Endothelial cell of umbilical vein (primary cell): Measurements from ENCODE around the gene TPCN1. TPM values are rescaled to one million over a fixed set of nuclear protein-coding genes. Genes with fewer than 3 reads are reported as not detected.

Experiments used
- BruUV-seq: library from RNA; stranded (reverse); fragments of 400-500 nt; replicated peaks from 2 replicates; lab custom pipeline; 2021; lab: Mats Ljungman, UMichigan
- CTCF ChIA-PET: fragments of 300-600, 350-600 bp; sonication (Branson Sonifier 250); formaldehyde crosslinking; loops from one replicate; lab custom pipeline; 2021; ENCODE audit warnings: antibody characterized with exemption, inconsistent platforms; lab: Charles Lee
- POLR2A ChIA-PET: fragments of 300-600, 350-600 bp; sonication (Branson Sonifier 250); formaldehyde crosslinking; loops from one replicate; lab custom pipeline; 2021; ENCODE audit warnings: antibody characterized with exemption, inconsistent platforms; lab: Charles Lee
- DNase-seq: peaks from one replicate; pipeline ENCODE4 v3.0.0-alpha.2; 2011; ENCODE audit warnings: low read depth, low spot score
- FAIRE-seq: peaks from 2 replicates; lab custom pipeline; 2011; peaks lifted over from hg19 to GRCh38; lab: Jason Lieb, UNC
- H2AFZ ChIP-seq: 2 replicates; pipeline ENCODE4 v1.6.0; 2012; ENCODE audit warnings: low read depth, low read length, control low read depth, inconsistent platforms
- H3K27ac ChIP-seq: 2 replicates; pipeline ENCODE4 v1.5.1; 2011; ENCODE audit warnings: low read depth, mild to moderate bottlenecking, control low read depth, low read length, moderate library complexity; ENCODE audit not compliant: insufficient read depth
- H3K27me3 ChIP-seq, 2 experiments: 2 replicates each; pipeline versions ENCODE4 v1.6.0 to v1.6.1; 2011; ENCODE audit warnings: low read length in 2 of 2, mixed read lengths in 1 of 2; ENCODE audit not compliant: control insufficient read depth in 2 of 2, insufficient read depth in 2 of 2
- H3K36me3 ChIP-seq, 2 experiments: 2 replicates in 1 of 2; 3 replicates in 1 of 2; pipeline ENCODE4 v1.5.1; 2011; ENCODE audit warnings: low read length in 2 of 2, mild to moderate bottlenecking in 1 of 2, moderate library complexity in 1 of 2; ENCODE audit not compliant: control insufficient read depth in 2 of 2, insufficient read depth in 2 of 2; ENCODE audit errors: extremely low read depth in 1 of 2
- H3K4me1 ChIP-seq: 3 replicates; pipeline ENCODE4 v1.5.1; 2011; ENCODE audit warnings: mild to moderate bottlenecking, low read length; ENCODE audit not compliant: control insufficient read depth, insufficient read depth; ENCODE audit errors: extremely low read depth
- H3K4me2 ChIP-seq: 2 replicates; pipeline ENCODE4 v1.6.1; 2011; ENCODE audit warnings: low read length, control low read depth, mixed read lengths; ENCODE audit not compliant: insufficient read depth
- H3K4me3 ChIP-seq, 3 experiments: fragments of 200-600 bp in 1 of 3; sonication (generic), shearing (Covaris generic) in 1 of 3; replicated peaks in 1 of 3; 2 replicates each; pipeline ENCODE4 v1.5.1; 2011 to 2016; ENCODE audit warnings: control low read depth in 3 of 3, low read length in 3 of 3, mild to moderate bottlenecking in 2 of 3, inconsistent platforms in 1 of 3, low read depth in 1 of 3, moderate library complexity in 1 of 3; ENCODE audit not compliant: insufficient read depth in 1 of 3
- H3K79me2 ChIP-seq: 2 replicates; pipeline ENCODE4 v1.6.0; 2012; ENCODE audit warnings: low read length, inconsistent platforms; ENCODE audit not compliant: control insufficient read depth, insufficient read depth
- H3K9ac ChIP-seq: replicated peaks from 2 replicates; pipeline ENCODE3; 2011; ENCODE audit warnings: low read length, control low read depth; ENCODE audit not compliant: insufficient read depth; ENCODE audit errors: extremely low read depth
- H3K9me1 ChIP-seq: replicated peaks from 3 replicates; pipeline ENCODE4 v1.6.0; 2011; ENCODE audit warnings: mild to moderate bottlenecking, low read length; ENCODE audit not compliant: control insufficient read depth, insufficient read depth; ENCODE audit errors: extremely low read depth
- H3K9me3 ChIP-seq: replicated peaks from 2 replicates; pipeline ENCODE4 v1.5.1; 2012; ENCODE audit warnings: low read length, inconsistent platforms; ENCODE audit not compliant: control insufficient read depth, insufficient read depth
- H4K20me1 ChIP-seq: replicated peaks from 2 replicates; pipeline ENCODE3; 2011; ENCODE audit warnings: mild to moderate bottlenecking, low read length; ENCODE audit not compliant: control insufficient read depth, insufficient read depth; ENCODE audit errors: extremely low read depth
- EZH2 ChIP-seq: IDR thresholded peaks from 2 replicates; pipeline ENCODE4 v1.6.1; 2012; ENCODE audit warnings: borderline replicate concordance, low read depth, mild to moderate bottlenecking, moderate library complexity, low read length, inconsistent platforms; ENCODE audit not compliant: severe bottlenecking
- FOS ChIP-seq: IDR thresholded peaks from 2 replicates; pipeline ENCODE4 v1.6.1; 2011; ENCODE audit warnings: mild to moderate bottlenecking, low read length, moderate library complexity, borderline replicate concordance; ENCODE audit not compliant: insufficient read depth
- GATA2 ChIP-seq: IDR thresholded peaks from 2 replicates; pipeline ENCODE4 v1.7.0; 2011; ENCODE audit warnings: low read depth, mild to moderate bottlenecking, moderate library complexity, mixed read lengths, low read length; ENCODE audit not compliant: insufficient read length, insufficient read depth
- JUN ChIP-seq: IDR thresholded peaks from 2 replicates; pipeline ENCODE4 v1.6.1; 2011; ENCODE audit warnings: borderline replicate concordance, low read depth; ENCODE audit not compliant: insufficient read length, insufficient read depth
- MAX ChIP-seq: IDR thresholded peaks from 2 replicates; pipeline ENCODE4 v1.6.1; 2011; ENCODE audit not compliant: insufficient read depth, insufficient read length
- MYC ChIP-seq: IDR thresholded peaks from one replicate; pipeline ENCODE4 v1.6.1; 2011; ENCODE audit warnings: mild to moderate bottlenecking, low read depth, low read length
- POLR2A ChIP-seq: IDR thresholded peaks from 2 replicates; pipeline ENCODE4 v1.6.1; 2012; ENCODE audit warnings: low read depth, mild to moderate bottlenecking, control low read depth, low read length
- POLR2AphosphoS5 ChIP-seq: IDR thresholded peaks from 2 replicates; pipeline ENCODE4 v1.6.1; 2012; ENCODE audit warnings: low read depth, mild to moderate bottlenecking, control low read depth, low read length, moderate library complexity; ENCODE audit not compliant: insufficient read depth
- dilution Hi-C: fragments of 300-500 bp; cut with MboI; formaldehyde crosslinking; loops from one replicate; pipeline ENCODE4 v1.15.0; 2019; ENCODE audit warnings: low sequenced_read_pairs; ENCODE audit not compliant: extremely low pct_ligation_motif_present
- intact Hi-C: fragments of 100-400 bp; cut with micrococcal nuclease; formaldehyde crosslinking; loops from one replicate; pipeline ENCODE4 v1.10.0; 2022
- polyA plus RNA-seq, 4 experiments: library from polyadenylated mRNA; depleted of rRNA in 3 of 4; stranded (reverse) in 3 of 4; unstranded in 1 of 4; fragments of >200 nt; gene quantifications; 2 replicates each; pipeline versions ENCODE4 v1.2.1 to v1.2.3, GENCODE V29; 2011 to 2012; ENCODE audit warnings: missing spikeins in 1 of 4
- total RNA-seq: library from RNA; stranded (reverse); gene quantifications from 2 replicates; pipeline ENCODE4 v1.2.3, GENCODE V29; 2021
- TF ChIP-seq, protein P1 (sequence below), 2 donors: IDR thresholded peaks; 1 replicate in 1 of 2; 2 replicates in 1 of 2; pipeline ENCODE4 v1.5.1; 2011; ENCODE audit warnings: low read length in 2 of 2, mild to moderate bottlenecking in 2 of 2, moderate library complexity in 2 of 2, control low read depth in 1 of 2, inconsistent platforms in 1 of 2, low read depth in 1 of 2; ENCODE audit not compliant: insufficient read depth in 1 of 2; ENCODE audit errors: extremely low read depth in 1 of 2

TPCN1 gene
- total and polyA plus RNA-seq, 2 donors (not counting 3 experiments of a cell fraction or from before 2014, with no cell fraction given) = 19.5 to 28.3 TPM

GRCh38 chr12:113317122-113317521, 95.9 kb downstream of the TPCN1 start:
- CTCF ChIA-PET = interaction anchor here (1.2 kb wide), 1 partner anchor 108 kb away, joined by 5 read pairs; no protein-coding TSS in a partner anchor

More at GRCh38 chr12:113317122-113317521, 95.9 kb downstream of the TPCN1 start:
- Histone ChIP-seq H2AFZ (no peak overlapping the region), H3K9me1 (no peaks in the 10 kb centered on the region), H3K27me3 (no peaks in the 10 kb centered on the region), H3K36me3 (peaks cover 0 to 25% of the 10 kb centered on the region in 2 experiments), H3K4me2 (no peak overlapping the region), H4K20me1 (no peaks in the 10 kb centered on the region), H3K79me2 (no peaks in the 10 kb centered on the region), H3K9me3 (no peaks in the 10 kb centered on the region), H3K4me1 (no peaks in the 10 kb centered on the region), H3K27ac (no peak overlapping the region), H3K9ac (no peak overlapping the region), H3K4me3 (no peak overlapping the region)
- dilution Hi-C loops (no loop called here), intact Hi-C loops (no loop called here)
- POLR2A ChIA-PET = no interaction called here
- no TSS peak for BruUV-seq
- no peak for DNase-seq
- TF ChIP-seq GATA2 (no peak), MYC (no peak), JUN (no peak), EZH2 (no peak), MAX (no peak), POLR2AphosphoS5 (no peak), FOS (no peak), POLR2A (no peak)
- TF ChIP-seq, protein P1, sequence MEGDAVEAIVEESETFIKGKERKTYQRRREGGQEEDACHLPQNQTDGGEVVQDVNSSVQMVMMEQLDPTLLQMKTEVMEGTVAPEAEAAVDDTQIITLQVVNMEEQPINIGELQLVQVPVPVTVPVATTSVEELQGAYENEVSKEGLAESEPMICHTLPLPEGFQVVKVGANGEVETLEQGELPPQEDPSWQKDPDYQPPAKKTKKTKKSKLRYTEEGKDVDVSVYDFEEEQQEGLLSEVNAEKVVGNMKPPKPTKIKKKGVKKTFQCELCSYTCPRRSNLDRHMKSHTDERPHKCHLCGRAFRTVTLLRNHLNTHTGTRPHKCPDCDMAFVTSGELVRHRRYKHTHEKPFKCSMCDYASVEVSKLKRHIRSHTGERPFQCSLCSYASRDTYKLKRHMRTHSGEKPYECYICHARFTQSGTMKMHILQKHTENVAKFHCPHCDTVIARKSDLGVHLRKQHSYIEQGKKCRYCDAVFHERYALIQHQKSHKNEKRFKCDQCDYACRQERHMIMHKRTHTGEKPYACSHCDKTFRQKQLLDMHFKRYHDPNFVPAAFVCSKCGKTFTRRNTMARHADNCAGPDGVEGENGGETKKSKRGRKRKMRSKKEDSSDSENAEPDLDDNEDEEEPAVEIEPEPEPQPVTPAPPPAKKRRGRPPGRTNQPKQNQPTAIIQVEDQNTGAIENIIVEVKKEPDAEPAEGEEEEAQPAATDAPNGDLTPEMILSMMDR (IDR thresholded peaks at IDR 0.05; ENCODE audit: extremely low read depth in 1 of 2, insufficient read depth in 1 of 2, low read depth in 1 of 2, low read length in 2 of 2) = no peak
- no peak for FAIRE-seq
